DOHH2 (cell line): ENCODE measurements around the gene GIMAP1.

Experiments
- H3F3A ChIP-seq: fragments of 200-600 bp; sonication (generic), shearing (Covaris generic); 2 replicates; pipeline ENCODE4 v1.6.0; 2016; ENCODE audit warnings: antibody characterized with exemption, mild to moderate bottlenecking; ENCODE audit not compliant: control insufficient read depth, insufficient read depth
- H3K27ac ChIP-seq: fragments of 200-600 bp; sonication (generic); 2 replicates; pipeline ENCODE4 v1.5.1; 2014; ENCODE audit warnings: low read depth, mild to moderate bottlenecking, low read length, moderate library complexity
- H3K27me3 ChIP-seq: fragments of 200-600 bp; sonication (generic); 2 replicates; pipeline ENCODE4 v1.6.1; 2014; ENCODE audit warnings: mild to moderate bottlenecking, low read length, mixed read lengths; ENCODE audit not compliant: control insufficient read depth
- H3K36me3 ChIP-seq: fragments of 200-600 bp; sonication (generic); 2 replicates; pipeline ENCODE4 v1.6.1; 2014; ENCODE audit warnings: mild to moderate bottlenecking, low read length, moderate library complexity, mixed read lengths; ENCODE audit not compliant: control insufficient read depth
- H3K4me1 ChIP-seq: fragments of 200-600 bp; sonication (generic); 2 replicates; pipeline ENCODE4 v1.6.1; 2014; ENCODE audit warnings: mild to moderate bottlenecking, low read length, mixed read lengths; ENCODE audit not compliant: control insufficient read depth
- H3K4me2 ChIP-seq: fragments of 200-600 bp; sonication (generic); 2 replicates; pipeline ENCODE4 v1.6.0; 2014; ENCODE audit warnings: mild to moderate bottlenecking, low read length, moderate library complexity
- H3K4me3 ChIP-seq: fragments of 200-600 bp; sonication (generic); 2 replicates; pipeline ENCODE4 v1.5.1; 2014; ENCODE audit warnings: mild to moderate bottlenecking, low read length, mixed read lengths
- H3K79me2 ChIP-seq: fragments of 200-600 bp; sonication (generic); 2 replicates; pipeline ENCODE4 v1.6.1; 2014; ENCODE audit warnings: mild to moderate bottlenecking, low read length, mixed read lengths; ENCODE audit not compliant: control insufficient read depth
- H3K9me2 ChIP-seq: fragments of 200-600 bp; sonication (generic); replicated peaks from 2 replicates; pipeline ENCODE4 v1.6.1; 2014; ENCODE audit warnings: mild to moderate bottlenecking, low read length, mixed read lengths; ENCODE audit not compliant: control insufficient read depth
- H3K9me3 ChIP-seq: fragments of 200-600 bp; sonication (generic); 2 replicates; pipeline ENCODE4 v1.6.1; 2014; ENCODE audit warnings: antibody characterized with exemption, low read length, mixed read lengths; ENCODE audit not compliant: control insufficient read depth, insufficient read depth
- H4K20me1 ChIP-seq: fragments of 200-600 bp; sonication (generic); 2 replicates; pipeline ENCODE4 v1.6.0; 2014; ENCODE audit warnings: low read depth, mild to moderate bottlenecking, antibody characterized with exemption, low read length, moderate library complexity; ENCODE audit not compliant: control insufficient read depth, insufficient read depth
- CTCF ChIP-seq: fragments of 200-600 bp; sonication (generic); IDR thresholded peaks from one replicate; pipeline ENCODE4 v1.5.1; 2014; ENCODE audit warnings: antibody characterized with exemption, mild to moderate bottlenecking, low read depth, low read length; ENCODE audit not compliant: poor library complexity, severe bottlenecking
- EZH2phosphoT487 ChIP-seq: fragments of 200-600 bp; sonication (generic); IDR thresholded peaks from 2 replicates; pipeline ENCODE4 v1.6.1; 2017; ENCODE audit warnings: borderline replicate concordance, mild to moderate bottlenecking, antibody characterized with exemption, low read length, moderate library complexity, mixed read lengths

Gene GIMAP1

GRCh38 chr7:150745876-150746275 lies 29.5 kb downstream of the GIMAP1 start:
- no peak overlapping the region for H3K4me3 ChIP-seq
- H3K4me2 ChIP-seq = no peak overlapping the region
- H3F3A ChIP-seq = no peaks in the 10 kb centered on the region
- H3K27me3 ChIP-seq = no peaks in the 10 kb centered on the region
- H3K27ac ChIP-seq = no peak overlapping the region
- H3K4me1 ChIP-seq = no peaks in the 10 kb centered on the region
- H3K9me3 ChIP-seq = no peaks in the 10 kb centered on the region
- no peaks in the 10 kb centered on the region for H4K20me1 ChIP-seq
- no peaks in the 10 kb centered on the region for H3K79me2 ChIP-seq
- TF ChIP-seq CTCF (no peak), EZH2phosphoT487 (no peak)
- H3K36me3 ChIP-seq = no peaks in the 10 kb centered on the region
- no peaks in the 10 kb centered on the region for H3K9me2 ChIP-seq

- H3K4me1 ChIP-seq = no peaks in the 10 kb centered on the region
- H3F3A ChIP-seq = no peaks in the 10 kb centered on the region
- H3K36me3 ChIP-seq = no peaks in the 10 kb centered on the region
- TF ChIP-seq CTCF = no peak
- no peak for TF ChIP-seq EZH2phosphoT487
- H4K20me1 ChIP-seq = no peaks in the 10 kb centered on the region
- no peaks in the 10 kb centered on the region for H3K9me2 ChIP-seq
- no peak overlapping the region for H3K27ac ChIP-seq
- no peak overlapping the region for H3K4me3 ChIP-seq
- H3K9me3 ChIP-seq = no peaks in the 10 kb centered on the region
- H3K27me3 ChIP-seq = no peaks in the 10 kb centered on the region; the same call in 1 of the 2 replicates
- H3K79me2 ChIP-seq = no peaks in the 10 kb centered on the region
- no peak overlapping the region for H3K4me2 ChIP-seq
These were observed 30.5 kb downstream of the GIMAP1 start for GRCh38 chr7:150746921-150747320.

GRCh38 chr7:150748376-150748775 lies 32.0 kb downstream of the GIMAP1 start:
- H3K9me2 ChIP-seq = no peaks in the 10 kb centered on the region
- H3K4me2 ChIP-seq = no peak overlapping the region
- no peaks in the 10 kb centered on the region; the same call in 1 of the 2 replicates for H3K27me3 ChIP-seq
- H3K36me3 ChIP-seq = no peaks in the 10 kb centered on the region
- H3K79me2 ChIP-seq = no peaks in the 10 kb centered on the region
- no peaks in the 10 kb centered on the region for H3F3A ChIP-seq
- no peak overlapping the region for H3K4me3 ChIP-seq
- TF ChIP-seq CTCF (no peak), EZH2phosphoT487 (no peak)
- H3K27ac ChIP-seq = no peak overlapping the region
- no peaks in the 10 kb centered on the region for H3K4me1 ChIP-seq
- H4K20me1 ChIP-seq = no peaks in the 10 kb centered on the region
- H3K9me3 ChIP-seq = no peaks in the 10 kb centered on the region
